CD4-positive, alpha-beta T cell (primary cell): Measurements from ENCODE around the gene RCAN2. TPM values are rescaled to one million over a fixed set of nuclear protein-coding genes. Genes with fewer than 3 reads are reported as not detected.
A peak's percentile ranks its signal among the peaks of the same experiment; 100 is the strongest.

Source experiments
- ATAC-seq: fragments of 200-7000 bp; cut with Tn5 transposase; one replicate; pipeline ENCODE4 v1.10.0; 2022; ENCODE audit warnings: mild to moderate bottlenecking; ENCODE audit not compliant: poor library complexity
- CTCF ChIA-PET: fragments of 350-600 bp; sonication (Branson Sonifier 250); formaldehyde crosslinking; loops from one replicate; lab custom pipeline; 2021; ENCODE audit warnings: antibody characterized with exemption, inconsistent platforms; lab: Charles Lee
- POLR2A ChIA-PET: fragments of 350-600 bp; sonication (Branson Sonifier 250); formaldehyde crosslinking; loops from one replicate; lab custom pipeline; 2021; ENCODE audit warnings: antibody characterized with exemption, inconsistent platforms; lab: Charles Lee
- DNase-seq, 14 experiments: peaks; one replicate each; pipeline ENCODE4 v3.0.0-alpha.2; 2013 to 2020; ENCODE audit warnings: mixed read lengths in 2 of 14
- H3K27ac ChIP-seq, 2 donors: one replicate each; pipeline versions ENCODE4 v1.5.1 to v1.7.0; 2013; ENCODE audit warnings: low read length in 2 of 2, low read depth in 1 of 2, mild to moderate bottlenecking in 1 of 2
- H3K27me3 ChIP-seq, 2 experiments: 1 replicate in 1 of 2; 2 replicates in 1 of 2; pipeline versions ENCODE4 v1.6.1 to v1.7.0; 2013; ENCODE audit warnings: low read length in 2 of 2, control low read depth in 1 of 2, mild to moderate bottlenecking in 1 of 2, moderate library complexity in 1 of 2; ENCODE audit not compliant: insufficient read depth in 2 of 2, control insufficient read depth in 1 of 2
- H3K36me3 ChIP-seq: one replicate; pipeline ENCODE4 v1.6.1; 2013; ENCODE audit warnings: low read length, control low read depth; ENCODE audit not compliant: insufficient read depth
- H3K4me1 ChIP-seq: one replicate; pipeline ENCODE4 v1.6.1; 2013; ENCODE audit warnings: low read length, control low read depth; ENCODE audit not compliant: insufficient read depth
- H3K4me3 ChIP-seq: one replicate; pipeline ENCODE4 v1.5.1; 2013; ENCODE audit warnings: mild to moderate bottlenecking, low read length, moderate library complexity
- H3K9me3 ChIP-seq, 2 experiments: 1 replicate in 1 of 2; 2 replicates in 1 of 2; pipeline versions ENCODE4 v1.6.1 to v1.7.0; 2013; ENCODE audit warnings: low read length in 2 of 2, mild to moderate bottlenecking in 2 of 2, control low read depth in 1 of 2, moderate library complexity in 1 of 2; ENCODE audit not compliant: control insufficient read depth in 1 of 2, insufficient read depth in 1 of 2
- H3K27ac Mint-ChIP-seq: one replicate; pipeline ENCODE4 v1.8.0; 2020; ENCODE audit warnings: mixed read lengths
- H3K27me3 Mint-ChIP-seq: one replicate; pipeline ENCODE4 v1.8.0; 2021; ENCODE audit warnings: mixed read lengths
- H3K36me3 Mint-ChIP-seq: one replicate; pipeline ENCODE4 v1.8.0; 2021; ENCODE audit warnings: low read depth, mixed read lengths
- H3K4me1 Mint-ChIP-seq: one replicate; pipeline ENCODE4 v1.8.0; 2021; ENCODE audit warnings: low read depth, mixed read lengths
- H3K4me3 Mint-ChIP-seq: one replicate; pipeline ENCODE4 v1.8.0; 2020; ENCODE audit warnings: mild to moderate bottlenecking, mixed read lengths
- H3K9me3 Mint-ChIP-seq: one replicate; pipeline ENCODE4 v1.8.0; 2020; ENCODE audit warnings: mixed read lengths
- CTCF ChIP-seq: fragments of 200-600 bp; IDR thresholded peaks from one replicate; pipeline ENCODE4 v1.8.0; 2022; ENCODE audit warnings: antibody characterized with exemption, mild to moderate bottlenecking
- intact Hi-C, 2 experiments: fragments of 100-400 bp; cut with DNase I in 1 of 2; cut with micrococcal nuclease in 1 of 2; formaldehyde crosslinking; loops; one replicate each; pipeline versions ENCODE4 v1.15.1 to v1.9.0; 2023 to 2025; cut with DNase I, micrococcal nuclease
- total RNA-seq, 174 experiments: library from RNA in 2 of 174; stranded (reverse) in 2 of 174; gene quantifications; one replicate each; pipeline ENCODE4 v1.2.3 and lab custom pipeline; 2021 to 2026

Gene RCAN2
- total RNA-seq, 2 experiments from 2014 or later = not detected

- no peaks in the 10 kb centered on the region for H3K36me3 ChIP-seq
- ChIA-PET POLR2A (no interaction called here), CTCF (interaction anchor here (1.5 kb wide), 1 partner anchor 10 kb away, joined by 3 read pairs; no protein-coding TSS in a partner anchor)
- no peak for ATAC-seq
- intact Hi-C loops = loop anchor here in 1 of 2 experiments (5.0 kb wide), 1 partner anchor 477 kb away; the partner anchor contains the start of genes CYP39A1 and SLC25A27
- Mint-ChIP-seq H3K27ac (peak overlapping the region; percentile 35), H3K36me3 (no peaks in the 10 kb centered on the region), H3K27me3 (peaks cover 28% of the 10 kb centered on the region), H3K4me3 (no peak overlapping the region), H3K9me3 (no peaks in the 10 kb centered on the region), H3K4me1 (peaks cover 32% of the 10 kb centered on the region)
- peak in 3 of 14 experiments; percentile 5 to 66 (median 13) for DNase-seq
- H3K4me3 ChIP-seq = no peak overlapping the region
- no peak overlapping the region for H3K27ac ChIP-seq
- peaks cover 17% of the 10 kb centered on the region for H3K4me1 ChIP-seq
- H3K27me3 ChIP-seq = peaks cover 0 to 9% of the 10 kb centered on the region in 2 experiments
- H3K9me3 ChIP-seq = no peaks in the 10 kb centered on the region
- no peak for TF ChIP-seq CTCF
Measured at GRCh38 chr6:46174904-46175303, 316.3 kb downstream of the RCAN2 start.

- Histone ChIP-seq H3K27ac (no peak overlapping the region), H3K4me1 (peaks cover 17% of the 10 kb centered on the region), H3K36me3 (no peaks in the 10 kb centered on the region), H3K27me3 (peaks cover 0 to 17% of the 10 kb centered on the region in 2 experiments), H3K4me3 (no peak overlapping the region), H3K9me3 (no peaks in the 10 kb centered on the region)
- Mint-ChIP-seq H3K9me3 (no peaks in the 10 kb centered on the region), H3K4me3 (peak overlapping the region; percentile 4), H3K27me3 (peaks cover 35% of the 10 kb centered on the region), H3K4me1 (peaks cover 33% of the 10 kb centered on the region), H3K36me3 (no peaks in the 10 kb centered on the region), H3K27ac (no peak overlapping the region)
- no peak for ATAC-seq
- no peak for DNase-seq
- ChIA-PET POLR2A (interaction anchor here (2.9 kb wide), 1 partner anchor 42 kb away, joined by 18 read pairs; the partner anchor contains the start of gene ENPP4), CTCF (interaction anchor here (1.1 to 1.5 kb wide), 2 partner anchors 10 to 82 kb away, joined by 3 to 4 read pairs; no protein-coding TSS in a partner anchor)
- no peak for TF ChIP-seq CTCF
- intact Hi-C loops = loop anchor here in 1 of 2 experiments (5.0 kb wide), 1 partner anchor 480 kb away; the partner anchor contains the start of genes CYP39A1 and SLC25A27
Measured at GRCh38 chr6:46172176-46172575, 319.1 kb downstream of the RCAN2 start.

Other genes starting within 250 kb of the RCAN2 start
- not detected for gene CYP39A1, start 161.4 kb upstream of the RCAN2 start, total RNA-seq
- 1 to 10 TPM; 1.2 to 1.5 TPM for gene SLC25A27, start 161.5 kb upstream of the RCAN2 start, total RNA-seq
- gene TDRD6, start 196.4 kb upstream of the RCAN2 start, total RNA-seq = not detected
- gene PLA2G7, start 243.9 kb upstream of the RCAN2 start, total RNA-seq = not detected